ENCODE measurements around the gene COL13A1. TPM values are rescaled to one million over a fixed set of nuclear protein-coding genes. Genes with fewer than 3 reads are reported as not detected.

COL13A1 gene
- total RNA-seq, 1 donor from 2014 or later = 9.5 TPM

GRCh38 chr10:69880301-69881081, 78.8 kb downstream of the COL13A1 start:
- peaks cover 48% of the 10 kb centered on the region for H3K4me1 Mint-ChIP-seq
- no peak overlapping the region for H3K4me3 Mint-ChIP-seq
- DNase-seq (ENCODE audit: low read depth, low spot score) = peak; percentile 29
- no peaks in the 10 kb centered on the region for H3K36me3 Mint-ChIP-seq (ENCODE audit: low read depth)
- H3K27ac Mint-ChIP-seq (ENCODE audit: unreplicated experiment) = peak overlapping the region; percentile 97
- H3K27me3 Mint-ChIP-seq (ENCODE audit: low read depth) = no peaks in the 10 kb centered on the region
- no peaks in the 10 kb centered on the region for H3K9me3 Mint-ChIP-seq
- TF ChIP-seq CTCF (conservative IDR thresholded peaks at IDR 0.05) = no peak

GRCh38 chr10:69881202-69881601, 79.5 kb downstream of the COL13A1 start:
- Mint-ChIP-seq H3K36me3 (ENCODE audit: low read depth) (no peaks in the 10 kb centered on the region), H3K4me3 (no peak overlapping the region), H3K27me3 (ENCODE audit: low read depth) (no peaks in the 10 kb centered on the region), H3K4me1 (peaks cover 48% of the 10 kb centered on the region), H3K9me3 (no peaks in the 10 kb centered on the region), H3K27ac (ENCODE audit: unreplicated experiment) (peak overlapping the region; percentile 16)
- TF ChIP-seq CTCF (conservative IDR thresholded peaks at IDR 0.05) = no peak
- no peak for DNase-seq (ENCODE audit: low read depth, low spot score)

GRCh38 chr10:69883310-69884023, 81.8 kb downstream of the COL13A1 start:
- H3K27me3 Mint-ChIP-seq (ENCODE audit: low read depth) = no peaks in the 10 kb centered on the region
- H3K4me1 Mint-ChIP-seq = peaks cover 38% of the 10 kb centered on the region
- DNase-seq (ENCODE audit: low read depth, low spot score) = no peak
- TF ChIP-seq CTCF (conservative IDR thresholded peaks at IDR 0.05) = no peak
- H3K4me3 Mint-ChIP-seq = no peak overlapping the region
- H3K27ac Mint-ChIP-seq (ENCODE audit: unreplicated experiment) = no peak overlapping the region
- no peaks in the 10 kb centered on the region for H3K36me3 Mint-ChIP-seq (ENCODE audit: low read depth)
- H3K9me3 Mint-ChIP-seq = no peaks in the 10 kb centered on the region

- H3K4me3 Mint-ChIP-seq = no peak overlapping the region
- TF ChIP-seq CTCF (conservative IDR thresholded peaks at IDR 0.05) = no peak
- H3K27me3 Mint-ChIP-seq (ENCODE audit: low read depth) = no peaks in the 10 kb centered on the region
- H3K36me3 Mint-ChIP-seq (ENCODE audit: low read depth) = no peaks in the 10 kb centered on the region
- no peak for DNase-seq (ENCODE audit: low read depth, low spot score)
- no peaks in the 10 kb centered on the region for H3K9me3 Mint-ChIP-seq
- no peak overlapping the region for H3K27ac Mint-ChIP-seq (ENCODE audit: unreplicated experiment)
- peaks cover 36% of the 10 kb centered on the region for H3K4me1 Mint-ChIP-seq
These were observed 82.3 kb downstream of the COL13A1 start for GRCh38 chr10:69884024-69884367.

- no peak for TF ChIP-seq CTCF (conservative IDR thresholded peaks at IDR 0.05)
- H3K4me1 Mint-ChIP-seq = peaks cover 29% of the 10 kb centered on the region
These were observed 83.0 kb downstream of the COL13A1 start for GRCh38 chr10:69884686-69885085.

More at GRCh38 chr10:69884686-69885085, 83.0 kb downstream of the COL13A1 start:
- Mint-ChIP-seq H3K36me3 (ENCODE audit: low read depth) (no peaks in the 10 kb centered on the region), H3K27me3 (ENCODE audit: low read depth) (no peaks in the 10 kb centered on the region), H3K27ac (ENCODE audit: unreplicated experiment) (no peak overlapping the region), H3K4me3 (no peak overlapping the region), H3K9me3 (no peaks in the 10 kb centered on the region)
- DNase-seq (ENCODE audit: low read depth, low spot score) = no peak

Measured in neural crest cell (in vitro differentiated cells).